ENCODE measurements around the gene PHRF1.

The PHRF1 gene

GRCh38 chr11:539971-540481 is 36.2 kb upstream of the PHRF1 start:
- no peak for DNase-seq (ENCODE audit: low spot score)

GRCh38 chr11:540583-541432 is 35.5 kb upstream of the PHRF1 start:
- DNase-seq (ENCODE audit: low spot score), result no peak

GRCh38 chr11:541433-541885 is 34.8 kb upstream of the PHRF1 start:
- no peak for DNase-seq (ENCODE audit: low spot score)

GRCh38 chr11:544817-545166 is 31.5 kb upstream of the PHRF1 start:
- DNase-seq (ENCODE audit: low spot score), result no peak

- no peak for DNase-seq (ENCODE audit: low spot score)
Measured at GRCh38 chr11:545171-545570, 31.1 kb upstream of the PHRF1 start.

GRCh38 chr11:548700-549603 is 27.3 kb upstream of the PHRF1 start:
- no peak for DNase-seq (ENCODE audit: low spot score)

- DNase-seq (ENCODE audit: low spot score), result no peak
Measured at GRCh38 chr11:550021-550745, 26.1 kb upstream of the PHRF1 start.

GRCh38 chr11:550746-551085 is 25.6 kb upstream of the PHRF1 start:
- no peak for DNase-seq (ENCODE audit: low spot score)

- DNase-seq (ENCODE audit: low spot score), result no peak
Measured at GRCh38 chr11:551131-551530, 25.1 kb upstream of the PHRF1 start.

- no peak for DNase-seq (ENCODE audit: low spot score)
Measured at GRCh38 chr11:551596-551995, 24.7 kb upstream of the PHRF1 start.

GRCh38 chr11:553083-553987 is 22.9 kb upstream of the PHRF1 start:
- DNase-seq (ENCODE audit: low spot score), result no peak

- no peak for DNase-seq (ENCODE audit: low spot score)
Measured at GRCh38 chr11:553988-554340, 22.3 kb upstream of the PHRF1 start.

GRCh38 chr11:554428-555226 is 21.6 kb upstream of the PHRF1 start:
- DNase-seq (ENCODE audit: low spot score), result peak; percentile 68

- DNase-seq (ENCODE audit: low spot score), result no peak
Measured at GRCh38 chr11:555227-555779, 21.0 kb upstream of the PHRF1 start.

GRCh38 chr11:555780-556661 is 20.2 kb upstream of the PHRF1 start:
- DNase-seq (ENCODE audit: low spot score), result no peak

GRCh38 chr11:556662-557256 is 19.5 kb upstream of the PHRF1 start:
- DNase-seq (ENCODE audit: low spot score), result no peak

GRCh38 chr11:557328-558132 is 18.7 kb upstream of the PHRF1 start:
- DNase-seq (ENCODE audit: low spot score), result no peak

GRCh38 chr11:558503-558902 is 17.8 kb upstream of the PHRF1 start:
- no peak for DNase-seq (ENCODE audit: low spot score)

Data from hematopoietic multipotent progenitor cell treated with erythropoietin and hydrocortisone succinate and interleukin-3 and kit ligand, for 17 days (in vitro differentiated cells).